ENCODE measurements around the gene PPP6C. TPM values are rescaled to one million over a fixed set of nuclear protein-coding genes. Genes with fewer than 3 reads are reported as not detected.

The PPP6C gene
- total and polyA plus RNA-seq, 2 experiments from 2014 or later: 27.5 to 31.8 TPM

DNA sequence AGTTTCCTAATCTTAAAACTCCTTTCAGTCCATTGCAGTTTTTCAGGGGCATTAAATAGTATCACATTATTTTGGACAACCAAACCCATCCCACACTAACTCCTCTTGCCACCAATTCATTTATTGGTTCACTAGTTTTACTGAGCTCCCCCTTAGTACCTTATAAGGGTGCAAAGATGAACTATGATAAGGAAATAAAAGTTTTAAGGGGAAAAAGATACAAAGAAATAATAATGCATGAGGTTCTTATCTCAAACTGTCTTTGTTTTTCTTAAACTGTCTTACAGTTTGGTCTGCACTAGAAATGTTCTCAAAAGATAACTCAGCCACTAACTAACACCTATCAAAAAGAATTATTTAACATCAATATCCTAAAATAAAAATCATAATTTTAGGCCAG is 54.6 kb downstream of the PPP6C start:
- Histone ChIP-seq H3K36me3 (ENCODE audit: low read depth) (no peaks in the 10 kb centered on the region), H3F3A (ENCODE audit: insufficient read depth) (peaks cover 13% of the 10 kb centered on the region; the same call in 1 of the 2 replicates), H3K9ac (no peak overlapping the region), H3K4me3 (no peak overlapping the region), H3K9me3 (ENCODE audit: low read depth) (no peaks in the 10 kb centered on the region), H3K27me3 (replicated peaks; ENCODE audit: insufficient read depth) (no peaks in the 10 kb centered on the region), H3K4me2 (ENCODE audit: unreplicated experiment) (no peak overlapping the region), H4K20me1 (ENCODE audit: insufficient read depth) (no peaks in the 10 kb centered on the region), H3K27ac (no peak overlapping the region), H3K9me2 (ENCODE audit: insufficient read depth) (no peaks in the 10 kb centered on the region), H3K79me2 (ENCODE audit: insufficient read depth) (peaks cover 46% of the 10 kb centered on the region), H3K4me1 (ENCODE audit: insufficient read depth) (peaks cover 11% of the 10 kb centered on the region), H2AFZ (no peak overlapping the region)
- TF ChIP-seq EZH2 (IDR thresholded peaks at IDR 0.05; ENCODE audit: insufficient read depth, poor library complexity, severe bottlenecking): no peak
- no peak for DNase-seq
- in situ Hi-C loops (cut with MboI): loop anchor here (25.0 kb wide), 1 partner anchor 198 kb away; the partner anchor contains the start of gene GOLGA1

DNA sequence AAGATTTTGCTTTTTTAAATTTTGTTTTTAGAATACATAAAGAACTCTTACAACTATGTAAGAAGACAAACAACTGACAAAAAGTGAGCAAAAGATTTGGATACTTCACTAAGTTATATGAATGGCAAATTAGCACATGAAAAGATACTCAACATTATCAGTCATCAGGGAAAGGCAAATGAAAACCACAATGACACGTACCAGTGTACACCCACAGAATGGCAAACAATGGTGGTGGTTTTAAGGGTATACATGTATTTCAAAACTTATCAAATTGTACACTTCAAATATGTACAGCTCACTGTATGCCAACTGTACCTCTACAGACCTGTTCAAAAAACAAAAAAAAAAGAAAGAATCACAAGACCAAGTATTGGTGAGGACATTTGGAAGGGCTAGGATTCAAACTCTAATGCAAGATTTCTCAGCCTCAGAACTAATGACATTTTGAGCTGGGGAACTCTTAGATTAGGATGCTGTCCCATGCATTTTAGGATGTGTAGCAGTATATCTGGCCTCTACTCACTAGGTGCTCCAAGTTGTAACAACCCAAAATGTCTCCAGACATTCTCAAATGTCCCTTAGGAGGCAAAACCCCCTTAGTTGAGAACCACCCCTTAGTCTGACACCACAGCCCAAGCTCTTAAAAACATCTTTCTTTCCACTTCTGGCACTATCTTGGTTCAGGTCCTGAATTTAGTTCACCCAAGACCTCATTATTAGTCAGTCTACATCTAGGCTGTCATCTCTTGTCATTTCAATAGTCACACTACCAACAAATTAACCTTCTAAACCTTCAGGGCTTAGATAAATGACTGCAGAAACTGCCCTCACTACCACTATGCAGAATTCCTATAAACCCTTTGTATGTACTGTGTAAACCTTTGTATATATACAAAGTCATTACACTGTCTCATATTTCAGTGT is 55.9 kb downstream of the PPP6C start:
- no peaks in the 10 kb centered on the region for H3K36me3 ChIP-seq (ENCODE audit: low read depth)
- no peak overlapping the region for H2AFZ ChIP-seq
- H3K9me2 ChIP-seq (ENCODE audit: insufficient read depth): no peaks in the 10 kb centered on the region
- H3K27ac ChIP-seq: no peak overlapping the region
- 79 to 100% methylated on average over 1 of the region's 1 CpG for WGBS, 2 experiments (ENCODE audit: low coverage in 1 of 2, low lambda C conversion rate in 2 of 2, missing lambda C conversion rate in 2 of 2)
- DNase-seq: no peak
- H3K9me3 ChIP-seq (ENCODE audit: low read depth): no peaks in the 10 kb centered on the region
- TF ChIP-seq EZH2phosphoT487 (IDR thresholded peaks at IDR 0.05; ENCODE audit: insufficient read depth, low read depth): no peak
- TF ChIP-seq EZH2 (IDR thresholded peaks at IDR 0.05; ENCODE audit: insufficient read depth, poor library complexity, severe bottlenecking): no peak
- H3K79me2 ChIP-seq (ENCODE audit: insufficient read depth): peaks cover 34% of the 10 kb centered on the region; the same call in 1 of the 2 replicates
- H3K4me2 ChIP-seq (ENCODE audit: unreplicated experiment): no peak overlapping the region
- H3K27me3 ChIP-seq (replicated peaks; ENCODE audit: insufficient read depth): no peaks in the 10 kb centered on the region
- H3K4me3 ChIP-seq: no peak overlapping the region
- H3K9ac ChIP-seq: no peak overlapping the region
- H3F3A ChIP-seq (ENCODE audit: insufficient read depth): peaks cover 13% of the 10 kb centered on the region; the same call in 1 of the 2 replicates
- no peaks in the 10 kb centered on the region for H4K20me1 ChIP-seq (ENCODE audit: insufficient read depth)
- in situ Hi-C loops (cut with MboI): loop anchor here (25.0 kb wide), 1 partner anchor 196 kb away; the partner anchor contains the start of gene GOLGA1
- peaks cover 11% of the 10 kb centered on the region for H3K4me1 ChIP-seq (ENCODE audit: insufficient read depth)

DNA sequence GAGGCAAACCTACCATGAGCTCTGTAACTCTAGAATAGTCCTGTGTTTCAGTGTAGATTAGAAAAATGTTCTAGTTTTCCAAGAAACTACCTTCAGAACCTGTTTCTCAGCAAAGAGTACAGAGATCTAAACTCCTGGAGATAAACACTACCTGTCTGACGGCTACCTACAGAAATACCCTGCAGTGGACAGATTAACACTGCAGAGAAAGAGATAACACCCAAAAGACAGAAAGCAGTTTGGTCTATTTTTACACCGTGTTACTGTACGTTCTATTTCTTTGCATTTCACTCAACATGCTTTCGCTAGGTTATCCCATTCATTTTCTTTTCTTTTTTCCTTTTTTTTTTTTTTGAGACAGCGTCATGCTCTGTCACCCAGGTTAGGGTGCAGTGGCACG is 57.8 kb downstream of the PPP6C start:
- H3K27ac ChIP-seq: no peak overlapping the region
- H3K4me3 ChIP-seq: no peak overlapping the region
- TF ChIP-seq EZH2 (IDR thresholded peaks at IDR 0.05; ENCODE audit: insufficient read depth, poor library complexity, severe bottlenecking) (no peak), EZH2phosphoT487 (IDR thresholded peaks at IDR 0.05; ENCODE audit: insufficient read depth, low read depth) (no peak)
- H3K79me2 ChIP-seq (ENCODE audit: insufficient read depth): peaks cover 46% of the 10 kb centered on the region; the same call in 1 of the 2 replicates
- no peak overlapping the region for H3K9ac ChIP-seq
- no peaks in the 10 kb centered on the region for H3K9me2 ChIP-seq (ENCODE audit: insufficient read depth)
- H3K9me3 ChIP-seq (ENCODE audit: low read depth): no peaks in the 10 kb centered on the region
- H4K20me1 ChIP-seq (ENCODE audit: insufficient read depth): no peaks in the 10 kb centered on the region
- DNase-seq: no peak
- no peak overlapping the region for H2AFZ ChIP-seq
- in situ Hi-C loops (cut with MboI): loop anchor here (25.0 kb wide), 1 partner anchor 194 kb away; the partner anchor contains the start of gene GOLGA1
- peaks cover 8% of the 10 kb centered on the region for H3F3A ChIP-seq (ENCODE audit: insufficient read depth)
- no peaks in the 10 kb centered on the region for H3K36me3 ChIP-seq (ENCODE audit: low read depth)
- H3K4me2 ChIP-seq (ENCODE audit: unreplicated experiment): no peak overlapping the region
- peaks cover 2% of the 10 kb centered on the region for H3K4me1 ChIP-seq (ENCODE audit: insufficient read depth)
- WGBS, 2 experiments (ENCODE audit: low coverage in 1 of 2, low lambda C conversion rate in 2 of 2, missing lambda C conversion rate in 2 of 2): 96 to 97% methylated on average over 6 of the region's 6 CpGs
- H3K27me3 ChIP-seq (replicated peaks; ENCODE audit: insufficient read depth): no peaks in the 10 kb centered on the region

DNA sequence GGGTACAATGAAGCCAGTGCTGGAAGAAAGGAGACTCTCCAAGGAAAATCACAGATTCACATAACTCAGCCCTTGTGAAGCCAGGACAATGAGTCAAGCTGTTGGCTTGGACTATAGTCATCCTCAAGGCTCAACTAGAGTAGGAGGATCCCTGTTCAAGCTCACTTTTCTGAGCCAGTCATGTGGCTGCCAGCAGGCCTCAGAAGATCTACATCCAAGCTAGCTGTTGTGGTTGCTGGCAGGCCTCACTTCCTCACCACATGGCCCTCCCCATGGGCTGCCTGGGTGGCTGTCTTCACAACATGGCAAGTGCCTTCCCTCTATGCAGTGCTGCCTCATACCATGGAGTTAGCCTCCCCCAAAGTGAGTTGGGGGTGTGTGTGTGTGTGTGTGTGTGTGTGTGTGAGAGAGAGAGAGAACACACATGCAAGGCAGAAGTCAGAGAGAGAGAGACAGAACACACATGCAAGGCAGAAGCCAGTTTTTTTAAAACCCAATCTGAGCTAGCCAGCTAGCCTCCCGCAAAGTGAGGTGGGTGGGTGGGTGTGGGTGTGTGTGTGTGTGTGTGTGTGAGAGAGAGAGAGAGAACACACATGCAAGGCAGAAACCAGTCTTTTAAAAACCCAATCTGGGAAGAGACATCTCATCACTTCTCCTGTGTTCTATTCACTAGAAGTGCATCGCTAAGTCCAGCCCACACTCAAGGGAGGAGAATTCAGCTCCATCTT is 63.4 kb downstream of the PPP6C start:
- no peak for TF ChIP-seq EZH2phosphoT487 (IDR thresholded peaks at IDR 0.05; ENCODE audit: insufficient read depth, low read depth)
- no peak for TF ChIP-seq EZH2 (IDR thresholded peaks at IDR 0.05; ENCODE audit: insufficient read depth, poor library complexity, severe bottlenecking)
- Histone ChIP-seq H4K20me1 (ENCODE audit: insufficient read depth) (no peaks in the 10 kb centered on the region), H3K36me3 (ENCODE audit: low read depth) (no peaks in the 10 kb centered on the region), H3K4me2 (ENCODE audit: unreplicated experiment) (peak overlapping the region; percentile 71), H3K4me1 (ENCODE audit: insufficient read depth) (peaks cover 19% of the 10 kb centered on the region), H3K9ac (peak overlapping the region; percentile 64), H3K27me3 (replicated peaks; ENCODE audit: insufficient read depth) (no peaks in the 10 kb centered on the region), H3K79me2 (ENCODE audit: insufficient read depth) (peaks cover 39% of the 10 kb centered on the region; the same call in 1 of the 2 replicates), H3K9me3 (ENCODE audit: low read depth) (no peaks in the 10 kb centered on the region), H2AFZ (0 out of 2 replicates have a peak overlapping the region, but pooled peaks have one; percentile 35), H3K9me2 (ENCODE audit: insufficient read depth) (no peaks in the 10 kb centered on the region), H3K4me3 (peak overlapping the region; percentile 55), H3F3A (ENCODE audit: insufficient read depth) (peaks cover 36% of the 10 kb centered on the region), H3K27ac (peak overlapping the region; percentile 83)
- WGBS, 2 experiments (ENCODE audit: low coverage in 1 of 2, low lambda C conversion rate in 2 of 2, missing lambda C conversion rate in 2 of 2): 42 to 100% methylated on average over 1 to 2 of the region's 2 CpGs
- DNase-seq: peak; percentile 99
- in situ Hi-C loops (cut with MboI): loop anchor here (25.0 kb wide), 1 partner anchor 189 kb away; the partner anchor contains the start of gene GOLGA1

Measured in GM23248 (cell line).